GM19099 (cell line): ENCODE measurements around the gene LARP4.
A peak's percentile ranks its signal among the peaks of the same experiment; 100 is the strongest.

Source experiments
- POLR2A ChIP-seq: IDR thresholded peaks from 3 replicates; pipeline ENCODE4 v1.6.1; 2011; ENCODE audit warnings: low read depth; ENCODE audit not compliant: insufficient read length; ENCODE audit errors: extremely low read depth

The LARP4 gene

GRCh38 chr12:50400638-50401499, at the start of gene LARP4:
Gene LARP4 (plus strand): TSS chr12:50400885. CDS start chr12:50401011, 126 bp downstream.
- peak; percentile 84 for TF ChIP-seq POLR2A

GRCh38 chr12:50351120-50352043, 49.3 kb upstream of the LARP4 start:
- TF ChIP-seq POLR2A: no peak

GRCh38 chr12:50353404-50353803, 47.3 kb upstream of the LARP4 start:
- TF ChIP-seq POLR2A: no peak

- no peak for TF ChIP-seq POLR2A
Measured at GRCh38 chr12:50353869-50354593, 46.7 kb upstream of the LARP4 start.

- no peak for TF ChIP-seq POLR2A
Measured at GRCh38 chr12:50354908-50355307, 45.8 kb upstream of the LARP4 start.

GRCh38 chr12:50355365-50355764, 45.3 kb upstream of the LARP4 start:
- TF ChIP-seq POLR2A: no peak

GRCh38 chr12:50362671-50363070, 38.0 kb upstream of the LARP4 start:
- no peak for TF ChIP-seq POLR2A

GRCh38 chr12:50363141-50363540, 37.5 kb upstream of the LARP4 start:
- no peak for TF ChIP-seq POLR2A

GRCh38 chr12:50365709-50366406, 34.8 kb upstream of the LARP4 start:
- no peak for TF ChIP-seq POLR2A

- TF ChIP-seq POLR2A: no peak
Measured at GRCh38 chr12:50375802-50376201, 24.9 kb upstream of the LARP4 start.

GRCh38 chr12:50380761-50381325, 19.8 kb upstream of the LARP4 start:
- TF ChIP-seq POLR2A: no peak

GRCh38 chr12:50387487-50387886, 13.2 kb upstream of the LARP4 start:
- no peak for TF ChIP-seq POLR2A

GRCh38 chr12:50387972-50388478, 12.7 kb upstream of the LARP4 start:
- no peak for TF ChIP-seq POLR2A

- TF ChIP-seq POLR2A: no peak
Measured at GRCh38 chr12:50390316-50390741, 10.4 kb upstream of the LARP4 start.

GRCh38 chr12:50394469-50395029, 6.1 kb upstream of the LARP4 start:
- no peak for TF ChIP-seq POLR2A
